ENCODE measurements around the gene PACRG.

PACRG gene

GRCh38 chr6:163023700-163024099 is 295.9 kb downstream of the PACRG start:
- DNase-seq, result no peak

- DNase-seq, result no peak
Observed at GRCh38 chr6:163026893-163027292, 299.1 kb downstream of the PACRG start.

GRCh38 chr6:163030980-163031379 is 303.2 kb downstream of the PACRG start:
- no peak for DNase-seq

- no peak for DNase-seq
Observed at GRCh38 chr6:163031931-163032330, 304.2 kb downstream of the PACRG start.

GRCh38 chr6:163036160-163036645 is 308.4 kb downstream of the PACRG start:
- no peak for DNase-seq

- no peak for DNase-seq
Observed at GRCh38 chr6:163038317-163038716, 310.5 kb downstream of the PACRG start.

- no peak for DNase-seq
Observed at GRCh38 chr6:163048345-163048744, 320.6 kb downstream of the PACRG start.

- DNase-seq, result no peak
Observed at GRCh38 chr6:163053667-163054344, 326.0 kb downstream of the PACRG start.

- DNase-seq, result no peak
Observed at GRCh38 chr6:163054641-163055040, 326.9 kb downstream of the PACRG start.

- no peak for DNase-seq
Observed at GRCh38 chr6:163057260-163057659, 329.5 kb downstream of the PACRG start.

- no peak for DNase-seq
Observed at GRCh38 chr6:163062790-163063189, 335.0 kb downstream of the PACRG start.

- DNase-seq, result no peak
Observed at GRCh38 chr6:163063561-163063960, 335.8 kb downstream of the PACRG start.

- DNase-seq, result no peak
Observed at GRCh38 chr6:163064397-163064796, 336.6 kb downstream of the PACRG start.

- DNase-seq, result no peak
Observed at GRCh38 chr6:163066200-163066599, 338.4 kb downstream of the PACRG start.

- no peak for DNase-seq
Observed at GRCh38 chr6:163077134-163077533, 349.4 kb downstream of the PACRG start.

GRCh38 chr6:163078712-163079111 is 350.9 kb downstream of the PACRG start:
- no peak for DNase-seq

- no peak for DNase-seq
Observed at GRCh38 chr6:163080228-163080627, 352.5 kb downstream of the PACRG start.

- no peak for DNase-seq
Observed at GRCh38 chr6:163083141-163083540, 355.4 kb downstream of the PACRG start.

GRCh38 chr6:163085426-163085825 is 357.7 kb downstream of the PACRG start:
- no peak for DNase-seq

- no peak for DNase-seq
Observed at GRCh38 chr6:163085861-163086623, 358.3 kb downstream of the PACRG start.

- DNase-seq, result no peak
Observed at GRCh38 chr6:163086624-163086920, 358.8 kb downstream of the PACRG start.

- no peak for DNase-seq
Observed at GRCh38 chr6:163087981-163088380, 360.2 kb downstream of the PACRG start.

GRCh38 chr6:163092876-163093275 is 365.1 kb downstream of the PACRG start:
- DNase-seq, result no peak

GRCh38 chr6:163094881-163095280 is 367.1 kb downstream of the PACRG start:
- no peak for DNase-seq

- no peak for DNase-seq
Observed at GRCh38 chr6:163095401-163095800, 367.6 kb downstream of the PACRG start.

Measured in stimulated activated CD4-positive, alpha-beta T cell treated with anti-CD3 and anti-CD28 coated beads, Interleukin-4, amount 100 ng/mL, for 4 hours (primary cell).